ENCODE results near the gene OR5B21. TPM values are rescaled to one million over a fixed set of nuclear protein-coding genes. Genes with fewer than 3 reads are reported as not detected.

Gene OR5B21
- total RNA-seq, 1 experiment from 2014 or later = not detected

GRCh38 chr11:58511636-58512035 lies 3.7 kb upstream of the OR5B21 start:
- Histone ChIP-seq H2BK15ac (ENCODE audit: low read depth, low read length) (no peak overlapping the region), H3K14ac (ENCODE audit: insufficient read depth, low read length) (no peak overlapping the region), H4K8ac (replicated peaks; ENCODE audit: insufficient read length, low read depth, low read length) (no peak overlapping the region), H2BK120ac (ENCODE audit: low read depth, low read length, poor library complexity, severe bottlenecking) (no peak overlapping the region), H3K9ac (ENCODE audit: extremely low read depth, insufficient read length, low read length) (no peak overlapping the region), H3K18ac (ENCODE audit: insufficient read length, low read depth, low read length) (no peak overlapping the region), H4K5ac (ENCODE audit: insufficient read length, low read depth, low read length) (no peak overlapping the region), H3K4me2 (ENCODE audit: insufficient read depth, insufficient read length, low read length) (no peak overlapping the region), H3K79me1 (ENCODE audit: insufficient read depth, low read depth, low read length, poor library complexity, severe bottlenecking) (no peaks in the 10 kb centered on the region), H2AK5ac (ENCODE audit: insufficient read length, low read length) (no peak overlapping the region), H2BK20ac (ENCODE audit: low read depth, low read length, poor library complexity, severe bottlenecking) (no peak overlapping the region), H4K91ac (ENCODE audit: insufficient read length, low read depth, low read length) (no peak overlapping the region), H3K27ac (ENCODE audit: insufficient read length, low read depth, low read length) (no peak overlapping the region), H3K23ac (ENCODE audit: insufficient read length, low read depth, low read length) (no peak overlapping the region), H3K4me1 (ENCODE audit: insufficient read depth, low read length) (no peaks in the 10 kb centered on the region), H3K27me3 (ENCODE audit: insufficient read depth, low read length) (no peaks in the 10 kb centered on the region), H2BK12ac (ENCODE audit: insufficient read length, low read depth, low read length) (no peak overlapping the region), H2BK5ac (ENCODE audit: insufficient read length, low read length) (no peak overlapping the region), H3K79me2 (ENCODE audit: insufficient read depth, low read length) (no peaks in the 10 kb centered on the region), H3K23me2 (ENCODE audit: insufficient read length, low read depth, low read length, poor library complexity, severe bottlenecking) (no peaks in the 10 kb centered on the region), H3K4ac (ENCODE audit: low read depth, low read length) (no peak overlapping the region), H3K56ac (ENCODE audit: insufficient read length, low read depth, low read length) (no peak overlapping the region), H3K9me3 (ENCODE audit: control insufficient read depth, low read depth, low read length) (no peaks in the 10 kb centered on the region), H3T11ph (ENCODE audit: low read length) (no peak overlapping the region), H2AFZ (ENCODE audit: low read length) (no peak overlapping the region), H4K20me1 (ENCODE audit: control insufficient read depth, insufficient read depth, insufficient read length) (no peaks in the 10 kb centered on the region)
- no peak for DNase-seq
- no peaks in the 10 kb centered on the region for H3K9me3 Mint-ChIP-seq
- H3K4me1 Mint-ChIP-seq = peaks cover 11% of the 10 kb centered on the region in 2 experiments
- H3K36me3 Mint-ChIP-seq (ENCODE audit: insufficient read depth in 1 of 3, low read depth in 3 of 3) = no peaks in the 10 kb centered on the region
- TF ChIP-seq, protein P1, sequence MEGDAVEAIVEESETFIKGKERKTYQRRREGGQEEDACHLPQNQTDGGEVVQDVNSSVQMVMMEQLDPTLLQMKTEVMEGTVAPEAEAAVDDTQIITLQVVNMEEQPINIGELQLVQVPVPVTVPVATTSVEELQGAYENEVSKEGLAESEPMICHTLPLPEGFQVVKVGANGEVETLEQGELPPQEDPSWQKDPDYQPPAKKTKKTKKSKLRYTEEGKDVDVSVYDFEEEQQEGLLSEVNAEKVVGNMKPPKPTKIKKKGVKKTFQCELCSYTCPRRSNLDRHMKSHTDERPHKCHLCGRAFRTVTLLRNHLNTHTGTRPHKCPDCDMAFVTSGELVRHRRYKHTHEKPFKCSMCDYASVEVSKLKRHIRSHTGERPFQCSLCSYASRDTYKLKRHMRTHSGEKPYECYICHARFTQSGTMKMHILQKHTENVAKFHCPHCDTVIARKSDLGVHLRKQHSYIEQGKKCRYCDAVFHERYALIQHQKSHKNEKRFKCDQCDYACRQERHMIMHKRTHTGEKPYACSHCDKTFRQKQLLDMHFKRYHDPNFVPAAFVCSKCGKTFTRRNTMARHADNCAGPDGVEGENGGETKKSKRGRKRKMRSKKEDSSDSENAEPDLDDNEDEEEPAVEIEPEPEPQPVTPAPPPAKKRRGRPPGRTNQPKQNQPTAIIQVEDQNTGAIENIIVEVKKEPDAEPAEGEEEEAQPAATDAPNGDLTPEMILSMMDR (conservative IDR thresholded peaks at IDR 0.05) = no peak
- no CpG with 5 or more reads among the region's 3 CpGs for WGBS (ENCODE audit: extremely low coverage, insufficient read length, low lambda C conversion rate)
- H3K27me3 Mint-ChIP-seq (ENCODE audit: low read depth) = no peaks in the 10 kb centered on the region
- 0 out of 7 replicates have a peak overlapping the region, but pooled peaks of 1 of the 3 experiments have one; percentile 62 for H3K27ac Mint-ChIP-seq
- H3K4me3 Mint-ChIP-seq = no peak overlapping the region

All from H9 (cell line).